K562 (cell line): Measurements from ENCODE around the gene FAM120B. TPM values are rescaled to one million over a fixed set of nuclear protein-coding genes. Genes with fewer than 3 reads are reported as not detected.

Experiments used
- ZNF140 ChIP-seq: fragments of 250-450 bp; sonication (Bioruptor Pico); IDR thresholded peaks from 2 replicates; pipeline ENCODE4 v1.8.0; 2021; ENCODE audit warnings: moderate library complexity, mild to moderate bottlenecking, inconsistent platforms
- polyA plus RNA-seq, 8 experiments: library from polyadenylated mRNA; depleted of rRNA in 4 of 8; stranded (reverse) in 5 of 8; unstranded in 3 of 8; fragments of >200 nt; fragmentation: Nextera tagmentation in 2 of 8; fragmentation: Illumina TruSeq in 1 of 8; extraction: Ambion mirVana in 2 of 8; extraction: Trizol in 1 of 8; gene quantifications; 2 replicates each; pipeline versions ENCODE4 v1.2.1 to v1.2.3, GENCODE V29; 2011 to 2014; ENCODE audit warnings: inconsistent platforms in 1 of 8, missing spikeins in 1 of 8
- total RNA-seq, 7 experiments: library from RNA; depleted of rRNA in 6 of 7; stranded (reverse); fragments of >200 nt in 6 of 7; fragmentation: Illumina TruSeq in 2 of 7; extraction: Trizol in 2 of 7; gene quantifications; 2 replicates each; pipeline versions ENCODE4 v1.2.1 to v1.2.3, GENCODE V29; 2011 to 2021; ENCODE audit warnings: low replicate concordance in 1 of 7
- TF ChIP-seq, protein P1 (sequence below), 2 experiments: fragments of 450-650 bp in 1 of 2; sonication (generic) in 1 of 2; formaldehyde crosslinking in 1 of 2; IDR thresholded peaks; 2 replicates each; pipeline versions ENCODE4 v1.7.1 to v1.9.0; 2016 to 2022; ENCODE audit warnings: inconsistent platforms in 1 of 2, mild to moderate bottlenecking in 1 of 2, missing genetic modification reagents in 1 of 2
- TF ChIP-seq, protein P2 (sequence below): sonication (generic); formaldehyde crosslinking; IDR thresholded peaks from 2 replicates; pipeline ENCODE4 v1.8.0; 2022; ENCODE audit warnings: mild to moderate bottlenecking, missing genetic modification reagents

Gene FAM120B
- total and polyA plus RNA-seq, 9 of the 15 experiments (the other 6 are each of a cell fraction or from before 2014, with no cell fraction given) = 3.5 to 22.6 (median 14.7) TPM

DNA sequence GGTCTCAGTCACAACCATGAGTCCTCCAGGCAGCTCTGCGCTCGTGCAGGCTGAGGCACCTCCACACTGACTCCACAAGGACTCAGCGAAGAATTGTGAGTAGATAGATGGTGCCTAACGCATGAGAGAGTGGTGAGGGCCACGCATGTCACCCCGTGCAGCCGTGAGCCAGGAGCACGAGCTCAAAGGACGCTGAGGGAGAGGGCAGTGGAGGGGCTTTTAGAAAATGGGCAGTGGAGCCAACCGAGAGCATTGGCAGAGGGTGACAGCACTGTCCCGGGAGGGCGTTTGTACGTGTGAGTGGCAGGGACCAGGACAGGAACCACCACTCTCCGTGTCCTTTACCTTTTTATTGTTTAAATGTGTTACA is 141.0 kb downstream of the FAM120B start (continued):
- TF ChIP-seq, protein P1, sequence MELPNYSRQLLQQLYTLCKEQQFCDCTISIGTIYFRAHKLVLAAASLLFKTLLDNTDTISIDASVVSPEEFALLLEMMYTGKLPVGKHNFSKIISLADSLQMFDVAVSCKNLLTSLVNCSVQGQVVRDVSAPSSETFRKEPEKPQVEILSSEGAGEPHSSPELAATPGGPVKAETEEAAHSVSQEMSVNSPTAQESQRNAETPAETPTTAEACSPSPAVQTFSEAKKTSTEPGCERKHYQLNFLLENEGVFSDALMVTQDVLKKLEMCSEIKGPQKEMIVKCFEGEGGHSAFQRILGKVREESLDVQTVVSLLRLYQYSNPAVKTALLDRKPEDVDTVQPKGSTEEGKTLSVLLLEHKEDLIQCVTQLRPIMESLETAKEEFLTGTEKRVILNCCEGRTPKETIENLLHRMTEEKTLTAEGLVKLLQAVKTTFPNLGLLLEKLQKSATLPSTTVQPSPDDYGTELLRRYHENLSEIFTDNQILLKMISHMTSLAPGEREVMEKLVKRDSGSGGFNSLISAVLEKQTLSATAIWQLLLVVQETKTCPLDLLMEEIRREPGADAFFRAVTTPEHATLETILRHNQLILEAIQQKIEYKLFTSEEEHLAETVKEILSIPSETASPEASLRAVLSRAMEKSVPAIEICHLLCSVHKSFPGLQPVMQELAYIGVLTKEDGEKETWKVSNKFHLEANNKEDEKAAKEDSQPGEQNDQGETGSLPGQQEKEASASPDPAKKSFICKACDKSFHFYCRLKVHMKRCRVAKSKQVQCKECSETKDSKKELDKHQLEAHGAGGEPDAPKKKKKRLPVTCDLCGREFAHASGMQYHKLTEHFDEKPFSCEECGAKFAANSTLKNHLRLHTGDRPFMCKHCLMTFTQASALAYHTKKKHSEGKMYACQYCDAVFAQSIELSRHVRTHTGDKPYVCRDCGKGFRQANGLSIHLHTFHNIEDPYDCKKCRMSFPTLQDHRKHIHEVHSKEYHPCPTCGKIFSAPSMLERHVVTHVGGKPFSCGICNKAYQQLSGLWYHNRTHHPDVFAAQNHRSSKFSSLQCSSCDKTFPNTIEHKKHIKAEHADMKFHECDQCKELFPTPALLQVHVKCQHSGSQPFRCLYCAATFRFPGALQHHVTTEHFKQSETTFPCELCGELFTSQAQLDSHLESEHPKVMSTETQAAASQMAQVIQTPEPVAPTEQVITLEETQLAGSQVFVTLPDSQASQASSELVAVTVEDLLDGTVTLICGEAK (IDR thresholded peaks at IDR 0.05) = no peak
- TF ChIP-seq, protein P1 (CRISPR knock-in tag; IDR thresholded peaks at IDR 0.05) = no peak
- TF ChIP-seq, protein P2, sequence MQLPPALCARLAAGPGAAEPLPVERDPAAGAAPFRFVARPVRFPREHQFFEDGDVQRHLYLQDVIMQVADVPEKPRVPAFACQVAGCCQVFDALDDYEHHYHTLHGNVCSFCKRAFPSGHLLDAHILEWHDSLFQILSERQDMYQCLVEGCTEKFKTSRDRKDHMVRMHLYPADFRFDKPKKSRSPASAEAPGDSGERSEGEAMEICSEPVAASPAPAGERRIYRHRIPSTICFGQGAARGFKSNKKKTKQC (CRISPR knock-in tag) = no peak
- no peak for TF ChIP-seq ZNF140 (CRISPR knock-in tag)
